IPS-18c (cell line): ENCODE data around the gene RPS28.
"Not testable (repeated sequence)": the region's sequence is repeated elsewhere in the genome, so short reads cannot be mapped to it uniquely, and the experiment has no call there.

Experiments used
- H3K4me3 ChIP-seq: 2 replicates; pipeline ENCODE4 v1.7.0; 2013; ENCODE audit warnings: low read depth, mild to moderate bottlenecking, low read length, moderate library complexity; ENCODE audit not compliant: insufficient read depth
- H3K9me3 ChIP-seq: one replicate; pipeline ENCODE4 v1.6.1; 2013; ENCODE audit warnings: mild to moderate bottlenecking, low read length, moderate library complexity; ENCODE audit not compliant: control insufficient read depth, insufficient read depth

The RPS28 gene

DNA sequence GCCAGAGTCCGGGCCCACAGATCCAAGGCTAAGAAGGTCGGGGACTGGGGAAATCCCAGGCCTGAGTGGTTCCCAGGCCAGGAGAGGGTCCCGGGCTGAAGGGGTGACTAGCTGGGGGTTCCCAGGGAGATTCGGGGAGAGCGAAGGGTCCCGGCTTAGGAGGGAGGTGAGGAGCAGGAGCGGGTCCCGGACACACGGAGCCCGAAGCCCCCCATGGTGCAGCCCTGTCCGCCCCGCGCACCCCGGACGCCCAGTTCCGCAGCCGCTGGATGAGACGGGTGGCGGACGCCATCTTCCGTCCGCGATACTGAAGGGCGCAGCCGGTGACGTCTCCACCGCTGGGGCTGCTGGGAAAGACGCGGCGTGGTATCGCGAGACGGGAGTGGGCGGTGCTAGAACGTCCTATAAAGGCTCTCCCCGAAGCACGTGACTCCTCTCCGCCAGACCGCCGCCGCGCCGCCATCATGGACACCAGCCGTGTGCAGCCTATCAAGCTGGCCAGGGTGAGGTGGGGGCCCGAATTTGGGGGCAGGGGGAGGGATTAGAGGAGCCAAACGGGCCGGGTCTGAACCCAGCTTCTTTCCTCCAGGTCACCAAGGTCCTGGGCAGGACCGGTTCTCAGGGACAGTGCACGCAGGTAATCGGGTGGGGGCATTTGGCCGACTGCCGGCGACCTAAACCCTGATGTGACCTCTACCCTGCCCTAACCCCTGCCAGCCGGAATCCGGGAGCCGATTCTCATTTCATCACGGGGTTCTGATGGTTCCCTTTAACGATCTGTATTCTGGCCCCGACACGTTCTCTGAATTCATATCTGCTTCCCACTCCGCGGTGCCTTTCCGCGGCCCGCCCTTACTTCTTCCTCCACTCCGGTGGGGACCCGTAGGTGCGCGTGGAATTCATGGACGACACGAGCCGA lies at the start of gene RPS28, which contains the start of gene NDUFA7:
Gene RPS28 (plus strand): TSS at position 430 of the 919 bp plus-strand sequence. CDS start 35 bp downstream, at position 465.
Gene NDUFA7 (minus strand): TSS at position 309 of the 919 bp plus-strand sequence. CDS start 17 bp downstream, at position 292.
- Histone ChIP-seq H3K9me3 (no peaks in the 10 kb centered on the region), H3K4me3 (peak within 1 kb of the TSS; percentile 95)

DNA sequence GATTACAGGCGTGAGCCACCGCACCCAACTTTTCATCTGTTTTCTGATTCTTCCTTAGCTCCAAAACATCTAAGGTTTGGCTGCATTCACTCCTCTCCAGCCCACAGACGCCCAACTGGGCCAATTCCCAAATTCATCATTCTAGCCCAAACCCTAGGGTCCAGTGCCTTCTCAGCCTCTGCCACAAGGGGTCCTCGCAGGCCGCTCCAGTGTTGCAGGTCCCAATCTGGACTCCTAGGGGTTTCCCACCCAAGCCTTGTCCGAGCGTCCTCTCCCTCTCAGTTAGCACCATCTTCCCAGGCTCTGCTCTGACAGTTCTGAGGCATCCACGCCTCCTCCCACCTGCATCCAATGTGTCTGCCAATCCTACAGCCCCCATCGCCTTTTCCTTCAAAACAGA lies 44.8 kb upstream of the RPS28 start:
- H3K4me3 ChIP-seq, H3K9me3 ChIP-seq: not testable (repeated sequence)

DNA sequence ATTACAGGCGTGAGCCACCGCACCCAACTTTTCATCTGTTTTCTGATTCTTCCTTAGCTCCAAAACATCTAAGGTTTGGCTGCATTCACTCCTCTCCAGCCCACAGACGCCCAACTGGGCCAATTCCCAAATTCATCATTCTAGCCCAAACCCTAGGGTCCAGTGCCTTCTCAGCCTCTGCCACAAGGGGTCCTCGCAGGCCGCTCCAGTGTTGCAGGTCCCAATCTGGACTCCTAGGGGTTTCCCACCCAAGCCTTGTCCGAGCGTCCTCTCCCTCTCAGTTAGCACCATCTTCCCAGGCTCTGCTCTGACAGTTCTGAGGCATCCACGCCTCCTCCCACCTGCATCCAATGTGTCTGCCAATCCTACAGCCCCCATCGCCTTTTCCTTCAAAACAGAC lies 30.0 kb upstream of the RPS28 start:
- not testable (repeated sequence) for H3K4me3 ChIP-seq, H3K9me3 ChIP-seq

DNA sequence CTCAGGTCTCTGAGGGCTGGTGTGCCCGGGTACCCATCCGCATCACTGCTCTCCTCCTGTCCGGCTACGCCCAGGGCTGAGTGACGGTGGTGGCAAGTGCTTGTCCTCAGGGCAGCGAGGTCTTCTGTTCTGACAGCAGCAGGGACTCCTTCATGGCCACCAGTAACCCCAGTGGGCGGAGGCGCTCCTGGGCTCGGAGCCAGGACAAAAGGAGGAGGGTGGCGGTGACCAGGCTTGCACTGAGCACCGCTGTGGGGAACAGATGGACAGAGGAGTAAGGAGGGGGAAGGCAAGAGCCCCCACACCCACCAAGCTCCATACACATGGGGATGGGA lies 19.0 kb upstream of the RPS28 start:
- Histone ChIP-seq H3K4me3 (no peak overlapping the region), H3K9me3 (no peaks in the 10 kb centered on the region)

DNA sequence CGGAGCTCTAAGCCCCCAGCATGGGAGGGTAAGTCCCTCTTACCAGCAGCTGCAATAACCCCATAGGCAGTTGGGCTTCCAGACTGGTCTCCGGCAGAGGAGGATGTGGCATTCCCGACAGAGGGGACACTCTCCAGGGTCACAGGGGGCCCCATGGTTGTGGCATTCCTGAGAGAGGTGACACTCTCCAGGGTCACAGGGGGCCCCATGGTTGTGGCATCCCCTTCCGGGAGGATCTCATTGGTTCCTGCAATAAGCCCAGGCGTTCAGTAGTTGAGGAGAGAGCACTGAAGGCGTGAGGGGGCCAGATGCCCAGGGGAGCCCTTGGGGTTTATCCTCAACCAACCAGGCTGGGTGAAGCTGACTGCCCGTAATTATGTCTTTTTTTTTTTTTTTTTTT lies 18.6 kb upstream of the RPS28 start:
- no peaks in the 10 kb centered on the region for H3K9me3 ChIP-seq
- H3K4me3 ChIP-seq = no peak overlapping the region

DNA sequence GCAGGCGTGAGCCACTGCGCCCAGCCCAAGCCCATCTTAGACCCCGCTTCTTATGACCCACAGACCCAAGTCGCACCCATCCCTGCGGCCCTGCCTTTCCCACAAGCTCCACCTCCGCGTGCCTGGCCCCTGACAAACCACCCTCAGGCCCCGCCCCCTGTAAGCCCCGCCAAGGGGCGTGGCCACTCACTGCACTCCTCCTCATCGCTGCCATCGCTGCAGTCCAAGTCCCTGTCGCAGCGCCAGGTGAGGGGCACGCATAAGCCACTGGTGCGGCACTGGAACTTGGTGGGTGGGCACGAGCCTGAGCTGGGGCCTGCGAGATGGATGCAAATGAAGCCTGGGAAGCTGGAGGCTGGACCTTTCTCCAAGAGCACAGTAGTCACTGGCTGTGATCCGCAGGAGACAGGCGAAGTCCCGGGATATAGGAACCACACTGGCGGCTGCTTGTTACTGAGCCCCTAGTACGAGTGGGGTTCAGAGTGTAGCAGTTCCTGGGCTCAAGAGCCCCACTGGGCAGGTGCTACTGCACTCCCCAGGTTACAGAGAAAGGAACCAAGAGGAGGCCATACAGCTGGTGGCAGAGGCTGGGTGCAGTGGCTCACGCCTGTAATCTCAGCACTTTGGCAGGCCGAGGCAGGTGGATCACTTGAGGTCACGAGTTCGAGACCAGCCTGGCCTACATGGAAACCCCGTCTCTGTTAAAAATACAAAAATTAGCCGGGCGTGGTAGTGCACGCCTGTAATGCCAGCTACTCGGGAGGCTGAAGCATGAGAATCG lies 16.3 kb upstream of the RPS28 start:
- H3K9me3 ChIP-seq = no peaks in the 10 kb centered on the region
- H3K4me3 ChIP-seq = no peak overlapping the region

DNA sequence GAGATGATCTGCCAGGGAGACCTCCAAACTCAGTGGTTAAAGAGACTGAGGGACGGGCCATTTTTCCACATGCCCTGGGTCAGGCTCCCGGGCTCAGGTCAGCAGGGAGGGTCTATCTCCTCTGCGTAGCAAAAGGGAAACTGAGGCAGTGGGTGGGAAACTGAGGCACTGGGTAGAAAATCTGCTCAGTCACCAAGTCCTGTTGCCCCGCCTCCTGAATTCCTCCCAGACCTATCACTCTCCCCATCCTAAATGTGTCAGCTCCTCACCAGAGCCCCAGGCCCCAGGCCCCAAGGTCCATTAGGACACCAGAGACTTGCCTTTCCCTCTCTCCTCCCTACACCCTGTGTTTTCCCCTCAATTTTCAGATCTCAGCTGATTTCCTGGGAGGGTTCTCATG lies 15.5 kb upstream of the RPS28 start:
- H3K9me3 ChIP-seq = no peaks in the 10 kb centered on the region
- no peak overlapping the region for H3K4me3 ChIP-seq

DNA sequence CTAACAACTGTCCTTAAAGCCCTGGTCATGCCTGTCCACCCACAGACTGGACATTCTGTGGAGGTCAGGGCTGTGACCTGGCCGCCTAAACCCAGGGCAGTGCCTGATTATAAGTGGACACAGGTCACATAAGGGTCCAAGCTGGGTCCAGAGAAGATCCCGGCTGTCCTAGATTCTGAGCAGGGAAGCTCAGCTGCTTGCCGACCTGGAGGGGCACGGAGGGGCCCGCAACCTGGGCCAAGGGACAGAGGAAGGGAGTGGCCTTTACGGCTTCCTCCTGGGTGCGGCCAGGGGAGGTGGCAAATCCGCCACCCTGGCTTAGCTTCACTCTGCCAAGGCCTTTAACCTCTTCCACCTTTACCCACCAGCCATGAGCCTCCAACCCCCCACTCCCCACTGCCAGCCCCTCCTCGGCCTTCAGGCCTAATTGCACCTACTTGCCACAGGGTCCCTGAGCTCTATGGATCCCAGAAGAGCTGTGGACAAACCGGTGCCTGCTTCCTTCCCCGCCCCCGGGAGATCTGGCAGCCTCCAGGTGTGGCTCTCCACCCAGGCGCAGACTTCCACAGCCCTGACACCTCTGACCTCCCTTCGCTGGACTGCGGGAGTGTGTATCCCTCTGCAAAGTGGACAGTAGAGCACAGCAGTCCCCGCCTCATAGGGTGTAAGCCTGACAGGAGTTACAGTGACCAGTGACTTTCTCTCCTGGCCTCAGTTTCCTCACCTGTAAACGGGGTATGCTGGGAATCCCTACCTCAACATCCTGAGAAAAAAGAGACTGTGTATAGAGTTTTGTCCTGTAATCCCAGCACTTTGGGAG lies 14.9 kb upstream of the RPS28 start:
- Histone ChIP-seq H3K9me3 (no peaks in the 10 kb centered on the region), H3K4me3 (no peak overlapping the region)

DNA sequence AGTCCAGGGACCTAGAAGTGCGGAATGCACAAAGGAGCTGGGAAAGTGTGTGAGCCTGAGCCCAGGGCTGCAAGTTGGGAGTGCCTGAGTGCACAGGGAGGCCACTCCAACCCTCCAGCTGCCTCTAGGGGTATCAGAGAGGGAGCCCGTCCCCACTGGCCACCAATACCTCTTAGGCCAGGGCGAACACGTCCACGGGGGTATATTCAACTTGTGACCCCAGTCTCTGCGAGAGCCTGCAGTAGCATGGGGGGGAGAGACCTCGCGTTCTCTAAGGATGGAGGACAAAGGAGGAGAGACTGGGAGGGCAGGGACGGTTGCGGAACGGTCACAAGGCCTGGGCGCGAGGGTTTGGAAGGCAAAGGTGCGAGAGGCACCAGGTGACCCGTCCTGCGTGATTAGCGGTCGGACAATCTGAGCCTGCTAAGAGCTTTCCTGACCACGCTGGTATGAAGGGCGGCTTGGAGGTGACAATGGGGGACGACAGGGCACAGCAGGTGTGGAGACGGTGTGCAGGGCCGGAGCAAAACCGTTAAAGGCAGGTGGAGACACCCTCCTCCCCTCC lies 13.8 kb upstream of the RPS28 start:
- peak overlapping the region; percentile 62 for H3K4me3 ChIP-seq

DNA sequence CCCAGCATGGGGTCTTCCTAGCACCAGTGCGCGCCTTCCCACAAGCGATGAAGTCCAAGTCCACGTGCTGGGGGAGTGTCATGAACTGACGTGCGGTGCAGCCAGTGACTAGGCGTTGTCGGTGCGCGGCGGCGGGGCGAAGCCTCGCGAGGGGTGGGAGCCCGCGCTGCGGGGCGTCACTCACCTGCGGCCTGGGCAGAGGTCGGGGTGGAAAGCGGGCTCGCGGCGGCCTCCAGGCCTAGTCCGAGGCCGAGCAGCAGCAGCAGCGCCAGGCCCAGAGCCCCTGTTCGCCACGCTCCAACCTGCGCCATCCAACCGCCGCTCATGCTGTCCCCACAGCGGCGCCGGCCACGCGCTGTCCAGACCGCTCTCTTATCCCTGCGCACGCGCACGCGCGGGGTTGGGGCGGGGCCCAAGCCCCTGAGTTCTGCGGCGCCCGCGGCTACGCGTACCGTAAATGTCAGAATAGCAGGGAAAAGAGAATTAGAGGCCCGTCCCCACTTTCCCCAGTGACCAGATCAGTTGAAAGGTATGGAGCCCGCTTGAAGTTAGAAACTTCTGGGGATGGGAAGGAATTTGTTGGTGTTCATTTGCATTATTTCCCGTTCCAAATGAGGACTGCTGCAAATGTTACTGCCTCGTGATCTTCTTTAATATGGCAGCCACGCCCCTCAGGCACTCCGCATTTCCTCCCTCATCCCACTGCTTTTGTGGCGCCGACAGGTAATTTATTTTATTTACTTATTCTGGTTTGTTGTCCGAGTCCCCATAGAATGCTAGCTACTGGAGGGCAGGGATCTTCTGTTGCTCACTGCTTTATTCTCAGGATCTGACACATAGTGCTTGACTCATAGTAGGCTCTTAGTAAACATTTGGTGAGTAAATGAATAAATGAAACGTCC lies 13.1 kb upstream of the RPS28 start, which contains the start of gene CD320:
Gene CD320 (minus strand): TSS at position 394 of the 902 bp plus-strand sequence. CDS start 68 bp downstream, at position 326.
- peak within 1 kb of the TSS; percentile 62 for H3K4me3 ChIP-seq
- no peaks in the 10 kb centered on the region for H3K9me3 ChIP-seq

More for the DNA sequence above, 13.8 kb upstream of the RPS28 start:
- H3K9me3 ChIP-seq = no peaks in the 10 kb centered on the region

DNA sequence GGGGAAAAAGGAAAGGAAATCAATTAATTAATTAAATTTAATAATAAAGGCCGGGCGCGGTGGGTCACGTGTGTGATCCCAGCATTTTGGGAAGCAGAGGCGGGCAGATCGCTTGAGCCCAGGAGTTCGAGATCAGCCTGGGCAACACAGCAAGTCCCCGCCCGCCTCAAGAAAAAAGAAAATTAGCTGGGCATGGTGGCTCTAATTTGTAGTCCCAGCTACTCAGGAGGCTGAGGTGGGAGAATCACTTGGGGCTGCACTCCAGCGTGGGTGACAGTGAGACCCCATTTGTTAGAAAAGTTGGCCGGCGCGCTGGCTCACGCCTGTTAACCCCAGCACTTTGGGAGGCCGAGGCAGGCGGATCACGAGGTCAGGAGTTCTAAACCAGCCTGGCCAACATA lies 12.4 kb upstream of the RPS28 start:
- peak overlapping the region; percentile 62; the same call in 1 of the 2 replicates for H3K4me3 ChIP-seq
- H3K9me3 ChIP-seq = no peaks in the 10 kb centered on the region

DNA sequence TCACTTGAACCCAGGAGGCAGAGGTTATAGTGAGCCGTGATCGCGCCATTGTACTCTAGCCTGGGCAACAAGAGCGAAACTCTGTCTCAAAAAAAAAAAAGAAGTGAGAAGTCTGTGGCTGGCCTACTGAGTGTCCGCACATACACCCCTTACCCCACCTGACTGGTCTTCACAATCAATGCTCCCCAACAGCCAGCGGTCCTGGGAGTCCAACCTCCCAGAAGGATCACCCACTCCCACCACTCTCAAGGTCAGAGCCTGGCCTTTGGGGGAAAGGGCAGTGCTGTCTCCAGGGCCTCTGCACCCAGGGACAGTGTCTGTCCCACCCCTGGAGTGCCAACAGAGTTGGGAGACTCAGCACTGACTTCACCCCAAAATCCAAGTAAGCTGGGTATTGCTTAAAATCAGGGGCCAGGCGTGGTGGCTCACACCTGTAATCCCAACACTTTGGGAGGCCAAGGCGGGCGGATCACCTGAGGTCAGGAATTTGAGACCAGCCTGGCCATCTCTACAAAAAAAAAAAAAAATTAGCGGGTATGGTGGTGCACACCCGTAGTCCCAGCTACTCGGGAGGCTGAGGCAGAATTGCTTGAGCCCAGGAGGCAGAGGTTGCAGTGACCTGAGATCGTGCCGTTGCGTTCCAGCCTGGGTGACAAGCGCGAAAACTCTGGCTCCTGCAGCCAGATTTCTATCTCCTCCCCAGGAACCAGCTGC lies 10.8 kb upstream of the RPS28 start:
- no peaks in the 10 kb centered on the region for H3K9me3 ChIP-seq

DNA sequence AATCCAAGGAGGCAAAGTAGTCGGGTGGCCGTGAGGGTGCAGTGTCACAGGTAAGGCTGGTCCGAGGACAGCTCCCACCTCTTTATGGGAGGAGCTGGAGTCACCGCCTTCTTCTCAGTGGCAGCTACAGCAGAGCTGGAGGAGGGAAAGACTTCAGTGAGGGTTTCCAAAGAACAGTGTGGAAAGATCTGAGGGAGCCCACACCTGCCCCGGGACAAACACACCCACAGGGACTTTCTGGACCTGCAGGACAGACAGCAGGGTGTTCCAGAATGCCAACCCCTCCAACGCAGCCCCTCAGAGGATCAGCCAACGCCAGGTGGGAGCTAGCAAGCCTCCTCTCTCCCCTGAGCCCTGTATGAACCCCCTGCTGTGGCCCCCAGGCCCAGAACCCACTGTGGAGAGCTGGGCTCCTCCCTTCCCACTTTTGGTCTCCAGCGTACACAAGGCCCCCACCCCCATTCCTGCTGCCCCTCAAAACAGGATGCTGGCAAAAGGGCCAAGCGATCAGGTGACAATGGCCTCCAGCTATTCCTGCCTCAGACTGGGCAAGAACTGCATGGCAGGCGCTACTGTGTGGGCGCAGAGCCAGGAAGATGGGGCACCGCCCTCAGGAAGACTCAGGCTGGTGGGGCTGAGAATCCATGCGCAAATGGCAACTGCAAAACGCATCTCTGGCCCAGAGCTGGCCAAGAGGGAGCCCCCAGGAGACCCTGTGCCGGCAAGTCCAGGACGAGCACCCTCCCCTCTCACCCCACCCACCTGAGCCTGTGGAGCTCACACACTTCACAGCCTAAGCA lies 9.6 kb upstream of the RPS28 start:
- H3K4me3 ChIP-seq = no peak overlapping the region

More for the DNA sequence above, 10.8 kb upstream of the RPS28 start:
- no peak overlapping the region for H3K4me3 ChIP-seq

DNA sequence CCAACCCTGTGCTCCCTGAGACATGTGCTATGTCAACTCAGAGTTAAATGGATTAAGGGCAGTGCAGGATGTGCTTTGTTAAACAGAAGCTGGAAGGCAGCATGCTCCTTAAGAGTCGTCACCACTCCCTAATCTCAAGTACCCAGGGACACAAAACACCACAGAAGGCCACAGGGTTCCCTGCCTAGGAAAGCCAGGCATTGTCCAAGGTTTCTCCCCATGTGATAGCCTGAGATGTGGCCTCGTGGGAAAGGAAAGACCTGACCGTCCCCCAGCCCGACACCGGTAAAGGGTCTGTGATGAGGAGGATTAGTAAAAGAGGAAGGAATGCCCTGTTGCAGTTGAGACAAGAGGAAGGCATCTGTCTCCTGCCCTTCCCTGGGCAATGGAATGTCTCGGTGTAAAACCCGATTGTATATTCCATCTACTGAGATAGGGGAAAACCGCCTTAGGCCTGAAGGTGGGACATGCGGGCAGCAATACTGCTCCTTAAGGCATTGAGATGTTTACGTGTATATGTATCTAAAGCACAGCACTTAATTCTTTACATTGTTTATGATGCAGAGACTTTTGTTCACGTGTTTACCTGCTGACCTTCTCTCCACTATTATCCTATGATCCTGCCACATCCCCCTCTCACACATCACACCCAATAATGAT lies 6.2 kb upstream of the RPS28 start:
- H3K9me3 ChIP-seq, H3K4me3 ChIP-seq: not testable (repeated sequence)

More for the DNA sequence above, 9.6 kb upstream of the RPS28 start:
- no peaks in the 10 kb centered on the region for H3K9me3 ChIP-seq
